OCI-LY1 (cell line): ENCODE results near the gene TNFRSF1B.

ENCODE experiments used
- CTCF ChIP-seq: fragments of 200-600 bp; sonication (generic), shearing (Covaris generic); IDR thresholded peaks from 2 replicates; pipeline ENCODE4 v1.5.1; 2017; ENCODE audit warnings: mild to moderate bottlenecking, antibody characterized with exemption, low read length, moderate library complexity, mixed read lengths
- EZH2 ChIP-seq: fragments of 200-600 bp; sonication (generic), shearing (Covaris generic); IDR thresholded peaks from 2 replicates; pipeline ENCODE4 v1.8.0; 2017; ENCODE audit warnings: borderline replicate concordance, mixed run types, mild to moderate bottlenecking, antibody characterized with exemption, low read length, moderate library complexity, mixed read lengths

- TF ChIP-seq CTCF (no peak), EZH2 (no peak)
These were observed 79.8 kb downstream of the TNFRSF1B start for GRCh38 chr1:12246584-12246983.
